C4-2B (cell line): ENCODE data around the gene PRKCH.

Source experiments
- ZFX ChIP-seq: fragments of 450-650 bp; IDR thresholded peaks from 2 replicates; pipeline ENCODE4 v1.6.1; 2017
- TF ChIP-seq, protein P1 (sequence below): fragments of 450-650 bp; conservative IDR thresholded peaks from 2 replicates; pipeline ENCODE4 v1.5.1; 2017; ENCODE audit warnings: mild to moderate bottlenecking

DNA sequence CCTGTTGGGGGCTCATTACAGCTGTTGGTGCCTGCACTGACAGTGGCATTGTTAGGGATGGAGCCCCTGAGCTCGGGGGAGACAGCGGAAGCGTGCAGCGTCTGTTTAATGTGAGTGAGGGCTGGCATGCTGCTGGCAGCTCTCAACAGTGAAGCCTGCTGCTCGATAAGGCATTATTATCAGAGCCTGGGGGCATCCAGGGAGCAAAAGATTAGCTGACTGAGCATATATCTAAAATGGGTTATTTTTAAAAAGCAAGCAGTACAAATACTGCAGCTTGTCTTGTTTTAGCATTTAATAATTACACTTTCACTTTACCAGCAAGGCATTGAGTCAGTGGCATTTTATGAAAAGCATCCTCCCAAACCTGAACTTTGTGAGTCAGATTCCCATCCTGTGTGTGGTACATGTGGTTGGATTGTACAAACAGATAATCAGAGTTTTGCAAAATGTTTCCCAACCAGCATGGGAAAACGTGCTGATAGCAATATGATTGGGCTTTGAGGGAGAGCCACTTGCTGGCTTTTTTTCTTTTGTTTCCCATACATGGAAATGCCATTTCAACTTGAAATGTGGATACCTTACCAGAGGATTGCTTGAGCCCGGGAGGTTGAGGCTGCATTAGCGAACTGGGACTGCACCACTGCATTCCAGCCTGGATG is 150.8 kb downstream of the PRKCH start:
- TF ChIP-seq, protein P1, sequence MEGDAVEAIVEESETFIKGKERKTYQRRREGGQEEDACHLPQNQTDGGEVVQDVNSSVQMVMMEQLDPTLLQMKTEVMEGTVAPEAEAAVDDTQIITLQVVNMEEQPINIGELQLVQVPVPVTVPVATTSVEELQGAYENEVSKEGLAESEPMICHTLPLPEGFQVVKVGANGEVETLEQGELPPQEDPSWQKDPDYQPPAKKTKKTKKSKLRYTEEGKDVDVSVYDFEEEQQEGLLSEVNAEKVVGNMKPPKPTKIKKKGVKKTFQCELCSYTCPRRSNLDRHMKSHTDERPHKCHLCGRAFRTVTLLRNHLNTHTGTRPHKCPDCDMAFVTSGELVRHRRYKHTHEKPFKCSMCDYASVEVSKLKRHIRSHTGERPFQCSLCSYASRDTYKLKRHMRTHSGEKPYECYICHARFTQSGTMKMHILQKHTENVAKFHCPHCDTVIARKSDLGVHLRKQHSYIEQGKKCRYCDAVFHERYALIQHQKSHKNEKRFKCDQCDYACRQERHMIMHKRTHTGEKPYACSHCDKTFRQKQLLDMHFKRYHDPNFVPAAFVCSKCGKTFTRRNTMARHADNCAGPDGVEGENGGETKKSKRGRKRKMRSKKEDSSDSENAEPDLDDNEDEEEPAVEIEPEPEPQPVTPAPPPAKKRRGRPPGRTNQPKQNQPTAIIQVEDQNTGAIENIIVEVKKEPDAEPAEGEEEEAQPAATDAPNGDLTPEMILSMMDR, result no peak
- TF ChIP-seq ZFX, result no peak
